ENCODE results near the gene ALG8.

DNA sequence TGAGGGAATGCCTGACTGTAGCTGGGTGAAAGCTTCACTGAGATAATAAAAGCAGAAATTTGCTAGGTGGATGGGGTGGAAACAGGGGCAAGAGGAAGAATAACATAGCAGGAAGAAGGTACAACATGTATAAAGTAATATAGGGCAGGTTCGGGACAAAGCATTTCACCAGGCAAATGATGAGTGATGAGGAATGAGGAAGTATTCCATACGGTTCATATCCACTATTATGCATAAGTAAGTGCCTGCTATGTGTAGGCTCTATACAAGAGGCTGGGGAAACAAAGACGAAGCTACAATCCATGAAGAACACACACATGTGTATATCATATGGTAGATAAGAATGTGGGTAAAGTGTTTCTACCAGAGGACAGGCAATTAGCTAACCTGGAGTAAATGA, 67.7 kb downstream of the ALG8 start:
- TF ChIP-seq, protein P1, sequence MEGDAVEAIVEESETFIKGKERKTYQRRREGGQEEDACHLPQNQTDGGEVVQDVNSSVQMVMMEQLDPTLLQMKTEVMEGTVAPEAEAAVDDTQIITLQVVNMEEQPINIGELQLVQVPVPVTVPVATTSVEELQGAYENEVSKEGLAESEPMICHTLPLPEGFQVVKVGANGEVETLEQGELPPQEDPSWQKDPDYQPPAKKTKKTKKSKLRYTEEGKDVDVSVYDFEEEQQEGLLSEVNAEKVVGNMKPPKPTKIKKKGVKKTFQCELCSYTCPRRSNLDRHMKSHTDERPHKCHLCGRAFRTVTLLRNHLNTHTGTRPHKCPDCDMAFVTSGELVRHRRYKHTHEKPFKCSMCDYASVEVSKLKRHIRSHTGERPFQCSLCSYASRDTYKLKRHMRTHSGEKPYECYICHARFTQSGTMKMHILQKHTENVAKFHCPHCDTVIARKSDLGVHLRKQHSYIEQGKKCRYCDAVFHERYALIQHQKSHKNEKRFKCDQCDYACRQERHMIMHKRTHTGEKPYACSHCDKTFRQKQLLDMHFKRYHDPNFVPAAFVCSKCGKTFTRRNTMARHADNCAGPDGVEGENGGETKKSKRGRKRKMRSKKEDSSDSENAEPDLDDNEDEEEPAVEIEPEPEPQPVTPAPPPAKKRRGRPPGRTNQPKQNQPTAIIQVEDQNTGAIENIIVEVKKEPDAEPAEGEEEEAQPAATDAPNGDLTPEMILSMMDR (IDR thresholded peaks at IDR 0.05; ENCODE audit: insufficient read depth, low read depth, low read length): no peak
- no peak for TF ChIP-seq EZH2 (IDR thresholded peaks at IDR 0.05; ENCODE audit: insufficient read depth, low read length)
